SK-N-SH treated with all-trans-retinoic acid at 6 μM for 48 hours (cell line): Measurements from ENCODE around the gene ATL3.
"Not testable (repeated sequence)": the region's sequence is repeated elsewhere in the genome, so short reads cannot be mapped to it uniquely, and the experiment has no call there.

Experiments
- ATAC-seq: fragments of 200-7000 bp; cut with Tn5 transposase; 3 replicates; pipeline ENCODE4 v1.9.1; 2020; ENCODE audit warnings: mild to moderate bottlenecking, moderate library complexity
- ARNTL ChIP-seq: fragments of 450-650 bp; formaldehyde crosslinking; IDR thresholded peaks from 2 replicates; pipeline ENCODE4 v1.5.0; 2020; ENCODE audit warnings: low read depth, mild to moderate bottlenecking, moderate library complexity, borderline replicate concordance
- BACH2 ChIP-seq: fragments of 250-450 bp; sonication (Bioruptor Pico); IDR thresholded peaks from 2 replicates; pipeline ENCODE4 v1.9.0; 2021; ENCODE audit warnings: mild to moderate bottlenecking, borderline replicate concordance
- CSDC2 ChIP-seq: fragments of 250-450 bp; sonication (Bioruptor Pico); IDR thresholded peaks from 2 replicates; pipeline ENCODE4 v1.5.0; 2020; ENCODE audit warnings: mild to moderate bottlenecking, moderate library complexity
- ISL1 ChIP-seq: fragments of 250-450 bp; sonication (Bioruptor Pico); IDR thresholded peaks from 2 replicates; pipeline ENCODE4 v2.1.2; 2022; ENCODE audit warnings: mild to moderate bottlenecking, moderate library complexity
- OSR1 ChIP-seq: fragments of 250-450 bp; sonication (Bioruptor Pico); IDR thresholded peaks from 2 replicates; pipeline ENCODE4 v1.8.0; 2022; ENCODE audit warnings: moderate library complexity, mild to moderate bottlenecking, inconsistent platforms
- PPARA ChIP-seq: fragments of 250-450 bp; sonication (Bioruptor Pico); IDR thresholded peaks from 2 replicates; pipeline ENCODE4 v1.5.0; 2020; ENCODE audit warnings: mild to moderate bottlenecking, borderline replicate concordance
- RARB ChIP-seq: fragments of 250-450 bp; sonication (Bioruptor Pico); IDR thresholded peaks from 2 replicates; pipeline ENCODE4 v1.8.0; 2021; ENCODE audit warnings: mild to moderate bottlenecking, moderate library complexity
- SNAI2 ChIP-seq: fragments of 250-450 bp; sonication (Bioruptor Pico); IDR thresholded peaks from 2 replicates; pipeline ENCODE4 v1.5.0; 2020; ENCODE audit warnings: mild to moderate bottlenecking, moderate library complexity
- TCF4 ChIP-seq: fragments of 250-450 bp; sonication (Bioruptor Pico); IDR thresholded peaks from 2 replicates; pipeline ENCODE4 v1.8.0; 2021; ENCODE audit warnings: mild to moderate bottlenecking, moderate library complexity, borderline replicate concordance
- TOX ChIP-seq: fragments of 250-450 bp; sonication (Bioruptor Pico); IDR thresholded peaks from 2 replicates; pipeline ENCODE4 v1.8.0; 2021; ENCODE audit warnings: mild to moderate bottlenecking, moderate library complexity, borderline replicate concordance
- ZFP3 ChIP-seq: fragments of 250-450 bp; sonication (Bioruptor Pico); IDR thresholded peaks from 2 replicates; pipeline ENCODE4 v1.5.0; 2020; ENCODE audit warnings: mild to moderate bottlenecking, moderate library complexity
- ZFP30 ChIP-seq: fragments of 450-650 bp; formaldehyde crosslinking; IDR thresholded peaks from 2 replicates; pipeline ENCODE4 v1.5.0; 2022; ENCODE audit warnings: mild to moderate bottlenecking, moderate library complexity
- ZNF565 ChIP-seq: fragments of 450-650 bp; formaldehyde crosslinking; conservative IDR thresholded peaks from 2 replicates; pipeline ENCODE4 v1.5.0; 2020; ENCODE audit warnings: low read depth, mild to moderate bottlenecking, moderate library complexity
- ZNF70 ChIP-seq: fragments of 450-650 bp; formaldehyde crosslinking; IDR thresholded peaks from 2 replicates; pipeline ENCODE4 v1.5.0; 2020; ENCODE audit warnings: mild to moderate bottlenecking, moderate library complexity
- ZNF8 ChIP-seq: fragments of 450-650 bp; formaldehyde crosslinking; IDR thresholded peaks from 2 replicates; pipeline ENCODE4 v1.5.0; 2020; ENCODE audit warnings: mild to moderate bottlenecking, moderate library complexity
- TF ChIP-seq, protein P1 (sequence below): fragments of 250-450 bp; sonication (Bioruptor Pico); IDR thresholded peaks from 2 replicates; pipeline ENCODE4 v1.8.0; 2020; ENCODE audit warnings: mild to moderate bottlenecking, moderate library complexity, borderline replicate concordance
- TF ChIP-seq, protein P2 (sequence below): fragments of 250-450 bp; sonication (Bioruptor Pico); IDR thresholded peaks from 2 replicates; pipeline ENCODE4 v1.5.0; 2020; ENCODE audit warnings: mild to moderate bottlenecking, moderate library complexity
- TF ChIP-seq, protein P3 (sequence below): fragments of 250-450 bp; sonication (Bioruptor Pico); IDR thresholded peaks from 2 replicates; pipeline ENCODE4 v1.8.0; 2021; ENCODE audit warnings: low read depth, mild to moderate bottlenecking, moderate library complexity, borderline replicate concordance
- TF ChIP-seq, protein P4 (sequence below): fragments of 250-450 bp; sonication (Bioruptor Pico); IDR thresholded peaks from 2 replicates; pipeline ENCODE4 v1.5.1; 2020; ENCODE audit warnings: low read depth, mild to moderate bottlenecking, moderate library complexity
- TF ChIP-seq, protein P5 (sequence below): fragments of 250-450 bp; sonication (Bioruptor Pico); IDR thresholded peaks from 2 replicates; pipeline ENCODE4 v1.5.1; 2021; ENCODE audit warnings: mild to moderate bottlenecking, moderate library complexity

ATL3 gene

DNA sequence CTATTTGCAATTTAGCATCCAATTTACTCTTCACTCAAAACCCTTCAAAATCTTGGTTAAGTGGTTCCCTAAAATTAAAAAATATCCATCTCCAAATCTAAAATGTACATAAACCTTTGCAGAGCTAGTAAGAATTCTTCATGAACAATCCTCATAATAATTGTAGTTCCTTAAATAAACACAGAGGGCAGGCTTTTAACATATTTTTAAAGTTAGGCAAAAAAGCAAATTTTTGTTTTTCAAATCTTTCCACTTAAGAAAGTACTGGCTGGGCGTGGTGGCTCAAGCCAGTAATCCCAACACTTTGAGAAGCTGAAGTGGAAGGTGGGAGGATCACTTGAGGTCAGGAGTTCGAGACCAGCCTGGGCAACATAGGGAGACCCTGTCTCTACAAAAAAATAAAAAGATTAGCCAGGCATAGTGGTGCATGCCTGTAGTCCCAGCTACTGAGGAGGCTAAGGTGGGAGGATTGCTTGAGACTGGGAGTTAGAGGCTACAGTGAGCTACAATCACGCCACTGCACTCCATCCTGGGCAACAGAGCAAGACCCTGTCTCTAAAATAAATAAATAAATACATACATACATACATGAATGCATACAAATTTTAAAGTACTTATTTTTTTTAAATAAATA is 31.9 kb downstream of the ATL3 start (continued):
- TF ChIP-seq TCF4 (no peak), BACH2 (CRISPR knock-in tag) (no peak), TOX (no peak), ISL1 (CRISPR knock-in tag) (no peak)

DNA sequence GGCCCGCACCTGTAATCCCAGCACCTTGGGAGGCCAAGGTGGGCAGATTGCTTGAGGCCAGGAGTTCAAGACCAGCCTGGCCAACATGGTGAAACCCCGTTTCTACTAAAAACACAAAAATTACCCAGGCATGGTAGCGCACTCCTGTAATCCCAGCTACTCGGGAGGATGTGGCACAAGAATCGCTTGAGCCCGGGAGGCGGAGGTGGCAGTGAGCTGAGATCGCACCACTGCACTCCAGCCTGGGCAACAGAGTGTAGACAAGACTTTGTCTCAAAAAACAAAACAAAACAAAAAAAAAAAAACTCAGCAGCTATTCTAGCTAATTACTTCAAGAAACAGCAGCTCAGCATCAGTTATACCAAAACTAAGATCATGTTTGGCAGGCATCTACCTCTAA is 32.7 kb downstream of the ATL3 start:
- not testable (repeated sequence) for ATAC-seq

DNA sequence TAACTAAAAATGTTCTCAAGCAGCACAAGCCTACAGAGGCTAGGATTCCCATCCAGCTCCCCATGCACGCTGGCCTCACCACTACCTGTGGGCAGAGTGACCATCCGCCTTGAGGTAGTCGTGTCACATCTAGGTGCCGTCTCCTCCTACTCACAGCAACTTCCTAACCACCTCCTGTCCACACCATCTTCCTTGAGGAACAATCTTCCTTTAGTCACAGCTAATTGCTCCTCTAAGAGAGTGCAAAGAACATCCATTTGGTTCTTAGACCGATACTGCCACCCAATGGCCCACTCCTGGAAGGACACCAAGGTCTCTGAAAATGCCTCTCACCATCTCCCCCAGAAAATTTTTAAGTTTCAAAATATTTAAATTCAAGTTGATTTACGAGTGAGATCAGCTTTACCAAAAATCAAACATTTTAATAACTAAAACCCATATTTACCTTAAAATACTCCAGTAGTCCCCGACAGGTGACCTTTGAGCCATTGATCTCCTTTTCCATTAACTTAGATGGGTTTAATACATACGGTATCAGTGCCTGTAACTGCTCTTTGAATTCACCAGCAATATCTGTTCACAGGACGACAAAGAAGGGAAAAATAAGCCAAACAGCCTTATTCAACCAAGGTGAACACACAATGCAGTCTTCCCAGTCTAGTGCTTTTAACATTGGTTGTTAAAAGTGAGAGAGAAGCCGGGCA is 35.3 kb downstream of the ATL3 start:
- peak; percentile 90 for ATAC-seq
- no peak for TF ChIP-seq OSR1 (CRISPR knock-in tag)
- TF ChIP-seq TCF4 = no peak
- TF ChIP-seq, protein P1, sequence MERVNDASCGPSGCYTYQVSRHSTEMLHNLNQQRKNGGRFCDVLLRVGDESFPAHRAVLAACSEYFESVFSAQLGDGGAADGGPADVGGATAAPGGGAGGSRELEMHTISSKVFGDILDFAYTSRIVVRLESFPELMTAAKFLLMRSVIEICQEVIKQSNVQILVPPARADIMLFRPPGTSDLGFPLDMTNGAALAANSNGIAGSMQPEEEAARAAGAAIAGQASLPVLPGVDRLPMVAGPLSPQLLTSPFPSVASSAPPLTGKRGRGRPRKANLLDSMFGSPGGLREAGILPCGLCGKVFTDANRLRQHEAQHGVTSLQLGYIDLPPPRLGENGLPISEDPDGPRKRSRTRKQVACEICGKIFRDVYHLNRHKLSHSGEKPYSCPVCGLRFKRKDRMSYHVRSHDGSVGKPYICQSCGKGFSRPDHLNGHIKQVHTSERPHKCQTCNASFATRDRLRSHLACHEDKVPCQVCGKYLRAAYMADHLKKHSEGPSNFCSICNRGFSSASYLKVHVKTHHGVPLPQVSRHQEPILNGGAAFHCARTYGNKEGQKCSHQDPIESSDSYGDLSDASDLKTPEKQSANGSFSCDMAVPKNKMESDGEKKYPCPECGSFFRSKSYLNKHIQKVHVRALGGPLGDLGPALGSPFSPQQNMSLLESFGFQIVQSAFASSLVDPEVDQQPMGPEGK (CRISPR knock-in tag) = no peak
- TF ChIP-seq ARNTL (CRISPR knock-in tag) = no peak
- no peak for TF ChIP-seq ZFP30 (CRISPR knock-in tag)
- no peak for TF ChIP-seq CSDC2 (CRISPR knock-in tag)
- TF ChIP-seq, protein P2, sequence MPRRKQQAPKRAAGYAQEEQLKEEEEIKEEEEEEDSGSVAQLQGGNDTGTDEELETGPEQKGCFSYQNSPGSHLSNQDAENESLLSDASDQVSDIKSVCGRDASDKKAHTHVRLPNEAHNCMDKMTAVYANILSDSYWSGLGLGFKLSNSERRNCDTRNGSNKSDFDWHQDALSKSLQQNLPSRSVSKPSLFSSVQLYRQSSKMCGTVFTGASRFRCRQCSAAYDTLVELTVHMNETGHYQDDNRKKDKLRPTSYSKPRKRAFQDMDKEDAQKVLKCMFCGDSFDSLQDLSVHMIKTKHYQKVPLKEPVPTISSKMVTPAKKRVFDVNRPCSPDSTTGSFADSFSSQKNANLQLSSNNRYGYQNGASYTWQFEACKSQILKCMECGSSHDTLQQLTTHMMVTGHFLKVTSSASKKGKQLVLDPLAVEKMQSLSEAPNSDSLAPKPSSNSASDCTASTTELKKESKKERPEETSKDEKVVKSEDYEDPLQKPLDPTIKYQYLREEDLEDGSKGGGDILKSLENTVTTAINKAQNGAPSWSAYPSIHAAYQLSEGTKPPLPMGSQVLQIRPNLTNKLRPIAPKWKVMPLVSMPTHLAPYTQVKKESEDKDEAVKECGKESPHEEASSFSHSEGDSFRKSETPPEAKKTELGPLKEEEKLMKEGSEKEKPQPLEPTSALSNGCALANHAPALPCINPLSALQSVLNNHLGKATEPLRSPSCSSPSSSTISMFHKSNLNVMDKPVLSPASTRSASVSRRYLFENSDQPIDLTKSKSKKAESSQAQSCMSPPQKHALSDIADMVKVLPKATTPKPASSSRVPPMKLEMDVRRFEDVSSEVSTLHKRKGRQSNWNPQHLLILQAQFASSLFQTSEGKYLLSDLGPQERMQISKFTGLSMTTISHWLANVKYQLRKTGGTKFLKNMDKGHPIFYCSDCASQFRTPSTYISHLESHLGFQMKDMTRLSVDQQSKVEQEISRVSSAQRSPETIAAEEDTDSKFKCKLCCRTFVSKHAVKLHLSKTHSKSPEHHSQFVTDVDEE (CRISPR knock-in tag) = no peak
- no peak for TF ChIP-seq ZNF70 (CRISPR knock-in tag)
- TF ChIP-seq ZFP3 = no peak
- TF ChIP-seq, protein P3, sequence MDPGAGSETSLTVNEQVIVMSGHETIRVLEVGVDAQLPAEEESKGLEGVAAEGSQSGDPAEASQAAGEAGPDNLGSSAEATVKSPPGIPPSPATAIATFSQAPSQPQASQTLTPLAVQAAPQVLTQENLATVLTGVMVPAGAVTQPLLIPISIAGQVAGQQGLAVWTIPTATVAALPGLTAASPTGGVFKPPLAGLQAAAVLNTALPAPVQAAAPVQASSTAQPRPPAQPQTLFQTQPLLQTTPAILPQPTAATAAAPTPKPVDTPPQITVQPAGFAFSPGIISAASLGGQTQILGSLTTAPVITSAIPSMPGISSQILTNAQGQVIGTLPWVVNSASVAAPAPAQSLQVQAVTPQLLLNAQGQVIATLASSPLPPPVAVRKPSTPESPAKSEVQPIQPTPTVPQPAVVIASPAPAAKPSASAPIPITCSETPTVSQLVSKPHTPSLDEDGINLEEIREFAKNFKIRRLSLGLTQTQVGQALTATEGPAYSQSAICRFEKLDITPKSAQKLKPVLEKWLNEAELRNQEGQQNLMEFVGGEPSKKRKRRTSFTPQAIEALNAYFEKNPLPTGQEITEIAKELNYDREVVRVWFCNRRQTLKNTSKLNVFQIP = no peak
- no peak for TF ChIP-seq RARB (CRISPR knock-in tag)
- no peak for TF ChIP-seq PPARA (CRISPR knock-in tag)
- TF ChIP-seq SNAI2 (CRISPR knock-in tag) = no peak
- TF ChIP-seq TOX = no peak
- TF ChIP-seq, protein P4, sequence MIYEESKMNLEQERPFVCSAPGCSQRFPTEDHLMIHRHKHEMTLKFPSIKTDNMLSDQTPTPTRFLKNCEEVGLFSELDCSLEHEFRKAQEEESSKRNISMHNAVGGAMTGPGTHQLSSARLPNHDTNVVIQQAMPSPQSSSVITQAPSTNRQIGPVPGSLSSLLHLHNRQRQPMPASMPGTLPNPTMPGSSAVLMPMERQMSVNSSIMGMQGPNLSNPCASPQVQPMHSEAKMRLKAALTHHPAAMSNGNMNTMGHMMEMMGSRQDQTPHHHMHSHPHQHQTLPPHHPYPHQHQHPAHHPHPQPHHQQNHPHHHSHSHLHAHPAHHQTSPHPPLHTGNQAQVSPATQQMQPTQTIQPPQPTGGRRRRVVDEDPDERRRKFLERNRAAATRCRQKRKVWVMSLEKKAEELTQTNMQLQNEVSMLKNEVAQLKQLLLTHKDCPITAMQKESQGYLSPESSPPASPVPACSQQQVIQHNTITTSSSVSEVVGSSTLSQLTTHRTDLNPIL (CRISPR knock-in tag) = no peak
- TF ChIP-seq, protein P5, sequence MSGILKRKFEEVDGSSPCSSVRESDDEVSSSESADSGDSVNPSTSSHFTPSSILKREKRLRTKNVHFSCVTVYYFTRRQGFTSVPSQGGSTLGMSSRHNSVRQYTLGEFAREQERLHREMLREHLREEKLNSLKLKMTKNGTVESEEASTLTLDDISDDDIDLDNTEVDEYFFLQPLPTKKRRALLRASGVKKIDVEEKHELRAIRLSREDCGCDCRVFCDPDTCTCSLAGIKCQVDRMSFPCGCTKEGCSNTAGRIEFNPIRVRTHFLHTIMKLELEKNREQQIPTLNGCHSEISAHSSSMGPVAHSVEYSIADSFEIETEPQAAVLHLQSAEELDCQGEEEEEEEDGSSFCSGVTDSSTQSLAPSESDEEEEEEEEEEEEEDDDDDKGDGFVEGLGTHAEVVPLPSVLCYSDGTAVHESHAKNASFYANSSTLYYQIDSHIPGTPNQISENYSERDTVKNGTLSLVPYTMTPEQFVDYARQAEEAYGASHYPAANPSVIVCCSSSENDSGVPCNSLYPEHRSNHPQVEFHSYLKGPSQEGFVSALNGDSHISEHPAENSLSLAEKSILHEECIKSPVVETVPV (CRISPR knock-in tag) = no peak
- no peak for TF ChIP-seq ISL1 (CRISPR knock-in tag)
- TF ChIP-seq BACH2 (CRISPR knock-in tag) = no peak
- no peak for TF ChIP-seq ZNF565 (CRISPR knock-in tag)
- TF ChIP-seq ZNF8 (CRISPR knock-in tag) = no peak
